ENCODE results near the gene CCDC85C. TPM values are rescaled to one million over a fixed set of nuclear protein-coding genes. Genes with fewer than 3 reads are reported as not detected.

The CCDC85C gene
- polyA plus RNA-seq, 2 donors: 30.1 to 51.0 TPM

GRCh38 chr14:99518441-99519346, 85.3 kb downstream of the CCDC85C start:
- Histone ChIP-seq H3K9me3 (ENCODE audit: control insufficient read depth in 2 of 2, insufficient read depth in 1 of 2, low read depth in 1 of 2, low read length in 1 of 2) (no peaks in the 10 kb centered on the region), H3K4me3 (ENCODE audit: low read depth in 1 of 2, low read length in 2 of 2) (no peak overlapping the region), H3K27me3 (ENCODE audit: control insufficient read depth in 1 of 2, insufficient read depth in 2 of 2, low read length in 2 of 2) (no peaks in the 10 kb centered on the region), H3K27ac (ENCODE audit: low read depth in 2 of 2, low read length in 1 of 2) (no peak overlapping the region), H3K36me3 (ENCODE audit: control insufficient read depth in 2 of 2, insufficient read depth in 2 of 2, low read length in 1 of 2) (peaks cover 0 to 8% of the 10 kb centered on the region in 2 donors), H3K4me1 (ENCODE audit: control insufficient read depth in 2 of 2, insufficient read depth in 2 of 2, low read length in 1 of 2) (peaks cover 6 to 9% of the 10 kb centered on the region in 2 donors)
- WGBS, 2 donors: 36 to 41% methylated on average over 21 of the region's 21 CpGs

GRCh38 chr14:99517643-99518381, 86.2 kb downstream of the CCDC85C start:
- no peak overlapping the region for H3K4me3 ChIP-seq (ENCODE audit: low read depth in 1 of 2, low read length in 2 of 2)
- peaks cover 3 to 8% of the 10 kb centered on the region in 2 donors for H3K36me3 ChIP-seq (ENCODE audit: control insufficient read depth in 2 of 2, insufficient read depth in 2 of 2, low read length in 1 of 2)
- H3K9me3 ChIP-seq (ENCODE audit: control insufficient read depth in 2 of 2, insufficient read depth in 1 of 2, low read depth in 1 of 2, low read length in 1 of 2): no peaks in the 10 kb centered on the region
- 55 to 72% methylated on average over 10 to 16 of the region's 16 CpGs for WGBS, 2 donors
- H3K4me1 ChIP-seq (ENCODE audit: control insufficient read depth in 2 of 2, insufficient read depth in 2 of 2, low read length in 1 of 2): peaks cover 3 to 9% of the 10 kb centered on the region in 2 donors
- H3K27ac ChIP-seq (ENCODE audit: low read depth in 2 of 2, low read length in 1 of 2): no peak overlapping the region
- H3K27me3 ChIP-seq (ENCODE audit: control insufficient read depth in 1 of 2, insufficient read depth in 2 of 2, low read length in 2 of 2): no peaks in the 10 kb centered on the region

- Histone ChIP-seq H3K4me1 (ENCODE audit: control insufficient read depth in 2 of 2, insufficient read depth in 2 of 2, low read length in 1 of 2) (peaks cover 3 to 7% of the 10 kb centered on the region in 2 donors), H3K4me3 (ENCODE audit: low read depth in 1 of 2, low read length in 2 of 2) (no peak overlapping the region), H3K27ac (ENCODE audit: low read depth in 2 of 2, low read length in 1 of 2) (no peak overlapping the region), H3K27me3 (ENCODE audit: control insufficient read depth in 1 of 2, insufficient read depth in 2 of 2, low read length in 2 of 2) (no peaks in the 10 kb centered on the region), H3K9me3 (ENCODE audit: control insufficient read depth in 2 of 2, insufficient read depth in 1 of 2, low read depth in 1 of 2, low read length in 1 of 2) (no peaks in the 10 kb centered on the region), H3K36me3 (ENCODE audit: control insufficient read depth in 2 of 2, insufficient read depth in 2 of 2, low read length in 1 of 2) (peaks cover 3 to 8% of the 10 kb centered on the region in 2 donors)
- WGBS, 2 donors: 70 to 79% methylated on average over 14 of the region's 14 CpGs
These were observed 87.0 kb downstream of the CCDC85C start for GRCh38 chr14:99516871-99517642.

- Histone ChIP-seq H3K36me3 (ENCODE audit: control insufficient read depth in 2 of 2, insufficient read depth in 2 of 2, low read length in 1 of 2) (peaks cover 3 to 12% of the 10 kb centered on the region in 2 donors), H3K27ac (ENCODE audit: low read depth in 2 of 2, low read length in 1 of 2) (no peak overlapping the region), H3K27me3 (ENCODE audit: control insufficient read depth in 1 of 2, insufficient read depth in 2 of 2, low read length in 2 of 2) (no peaks in the 10 kb centered on the region), H3K4me3 (ENCODE audit: low read depth in 1 of 2, low read length in 2 of 2) (no peak overlapping the region), H3K4me1 (ENCODE audit: control insufficient read depth in 2 of 2, insufficient read depth in 2 of 2, low read length in 1 of 2) (peaks cover 3 to 7% of the 10 kb centered on the region in 2 donors), H3K9me3 (ENCODE audit: control insufficient read depth in 2 of 2, insufficient read depth in 1 of 2, low read depth in 1 of 2, low read length in 1 of 2) (no peaks in the 10 kb centered on the region)
- WGBS, 2 donors: 70 to 76% methylated on average over 24 of the region's 24 CpGs
These were observed 87.7 kb downstream of the CCDC85C start for GRCh38 chr14:99516156-99516870.

GRCh38 chr14:99515301-99516155, 88.5 kb downstream of the CCDC85C start:
- H3K9me3 ChIP-seq (ENCODE audit: control insufficient read depth in 2 of 2, insufficient read depth in 1 of 2, low read depth in 1 of 2, low read length in 1 of 2): no peaks in the 10 kb centered on the region
- no peak overlapping the region for H3K4me3 ChIP-seq (ENCODE audit: low read depth in 1 of 2, low read length in 2 of 2)
- H3K27ac ChIP-seq (ENCODE audit: low read depth in 2 of 2, low read length in 1 of 2): no peak overlapping the region
- 84 to 88% methylated on average over 27 of the region's 27 CpGs for WGBS, 2 donors
- peaks cover 3 to 12% of the 10 kb centered on the region in 2 donors for H3K36me3 ChIP-seq (ENCODE audit: control insufficient read depth in 2 of 2, insufficient read depth in 2 of 2, low read length in 1 of 2)
- peaks cover 3 to 7% of the 10 kb centered on the region in 2 donors for H3K4me1 ChIP-seq (ENCODE audit: control insufficient read depth in 2 of 2, insufficient read depth in 2 of 2, low read length in 1 of 2)
- H3K27me3 ChIP-seq (ENCODE audit: control insufficient read depth in 1 of 2, insufficient read depth in 2 of 2, low read length in 2 of 2): no peaks in the 10 kb centered on the region

GRCh38 chr14:99514552-99515300, 89.3 kb downstream of the CCDC85C start:
- 84 to 89% methylated on average over 19 to 20 of the region's 20 CpGs for WGBS, 2 donors
- no peaks in the 10 kb centered on the region for H3K9me3 ChIP-seq (ENCODE audit: control insufficient read depth in 2 of 2, insufficient read depth in 1 of 2, low read depth in 1 of 2, low read length in 1 of 2)
- peaks cover 3 to 15% of the 10 kb centered on the region in 2 donors for H3K36me3 ChIP-seq (ENCODE audit: control insufficient read depth in 2 of 2, insufficient read depth in 2 of 2, low read length in 1 of 2)
- no peak overlapping the region for H3K4me3 ChIP-seq (ENCODE audit: low read depth in 1 of 2, low read length in 2 of 2)
- H3K27me3 ChIP-seq (ENCODE audit: control insufficient read depth in 1 of 2, insufficient read depth in 2 of 2, low read length in 2 of 2): no peaks in the 10 kb centered on the region
- H3K27ac ChIP-seq (ENCODE audit: low read depth in 2 of 2, low read length in 1 of 2): no peak overlapping the region
- H3K4me1 ChIP-seq (ENCODE audit: control insufficient read depth in 2 of 2, insufficient read depth in 2 of 2, low read length in 1 of 2): peaks cover 3 to 7% of the 10 kb centered on the region in 2 donors

- no peak overlapping the region for H3K27ac ChIP-seq (ENCODE audit: low read depth in 2 of 2, low read length in 1 of 2)
- peaks cover 3 to 21% of the 10 kb centered on the region in 2 donors for H3K36me3 ChIP-seq (ENCODE audit: control insufficient read depth in 2 of 2, insufficient read depth in 2 of 2, low read length in 1 of 2)
- no peaks in the 10 kb centered on the region for H3K27me3 ChIP-seq (ENCODE audit: control insufficient read depth in 1 of 2, insufficient read depth in 2 of 2, low read length in 2 of 2)
- H3K4me3 ChIP-seq (ENCODE audit: low read depth in 1 of 2, low read length in 2 of 2): no peak overlapping the region
- no peaks in the 10 kb centered on the region for H3K9me3 ChIP-seq (ENCODE audit: control insufficient read depth in 2 of 2, insufficient read depth in 1 of 2, low read depth in 1 of 2, low read length in 1 of 2)
- H3K4me1 ChIP-seq (ENCODE audit: control insufficient read depth in 2 of 2, insufficient read depth in 2 of 2, low read length in 1 of 2): peaks cover 3 to 7% of the 10 kb centered on the region in 2 donors
- 75 to 81% methylated on average over 13 of the region's 13 CpGs for WGBS, 2 donors
These were observed 90.0 kb downstream of the CCDC85C start for GRCh38 chr14:99513946-99514551.

All from esophagus (tissue), 2 donors.